ENCODE measurements around the gene NTM.
"Not testable (repeated sequence)": the region's sequence is repeated elsewhere in the genome, so short reads cannot be mapped to it uniquely, and the experiment has no call there.

The NTM gene

DNA sequence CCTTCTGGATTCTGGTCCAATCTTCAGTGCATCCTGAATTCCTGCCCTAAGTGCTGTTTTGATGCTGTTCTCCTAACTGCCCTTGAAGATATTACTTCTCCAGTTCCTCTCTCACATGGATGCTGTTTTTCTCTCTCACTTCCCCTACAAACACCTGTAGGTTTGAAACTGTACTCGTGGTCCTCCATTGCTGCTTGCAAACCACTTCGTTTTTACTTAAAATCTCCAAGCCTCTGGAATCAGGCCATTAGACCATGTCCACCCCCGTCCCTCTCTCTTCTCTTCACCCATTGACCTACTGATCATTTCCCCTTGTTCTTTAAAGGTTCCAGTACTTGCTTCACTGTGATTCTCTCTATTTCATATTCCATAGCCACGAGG is 988.1 kb downstream of the NTM start:
- DNase-seq (ENCODE audit: low read depth in 1 of 2, low spot score in 1 of 2), result no peak

DNA sequence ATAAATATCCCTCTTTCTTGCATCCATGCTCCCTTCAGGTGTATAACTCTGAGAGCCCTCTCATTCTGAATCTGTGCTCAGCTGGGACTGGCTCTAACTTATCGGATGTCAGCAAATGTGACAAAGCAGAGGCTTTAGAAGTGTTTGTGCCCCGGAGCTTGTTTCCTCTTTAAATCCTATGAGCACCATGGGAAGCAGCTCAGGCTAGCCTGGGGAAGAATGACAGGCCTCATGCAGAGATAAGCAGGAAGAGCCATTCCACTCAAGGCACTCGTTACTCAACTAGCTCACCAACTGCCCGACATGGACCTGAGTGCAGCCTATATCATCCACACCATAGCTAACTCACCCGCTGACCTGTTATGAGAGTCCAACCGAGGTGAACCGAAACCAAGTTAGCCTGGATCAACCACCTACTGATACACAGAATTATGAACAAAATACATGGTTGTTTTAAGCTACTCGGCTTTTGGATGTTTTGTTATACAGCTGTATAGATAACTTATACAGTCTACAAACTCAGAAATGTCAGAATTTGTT is 990.7 kb downstream of the NTM start:
- no peak for DNase-seq (ENCODE audit: low read depth in 1 of 2, low spot score in 1 of 2)

DNA sequence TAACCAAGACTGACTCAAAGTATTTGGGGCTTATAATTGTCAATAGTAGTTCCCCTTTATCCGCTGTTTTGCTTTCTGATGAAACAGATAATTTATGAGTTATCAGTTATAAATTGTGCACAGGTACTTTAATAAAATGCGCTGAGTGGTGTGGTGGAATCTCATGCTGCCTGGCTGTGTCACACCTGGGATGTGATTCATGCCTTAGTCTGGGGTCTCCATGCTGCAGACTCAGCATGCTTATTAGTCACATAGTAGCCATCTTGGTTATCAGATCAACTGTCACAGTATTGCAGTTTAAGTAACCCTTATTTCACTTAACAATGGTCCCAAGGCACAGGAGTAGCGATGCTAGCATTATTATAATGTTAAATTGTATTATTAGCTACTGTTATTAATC is 995.2 kb downstream of the NTM start:
- no peak for DNase-seq (ENCODE audit: low read depth in 1 of 2, low spot score in 1 of 2)

DNA sequence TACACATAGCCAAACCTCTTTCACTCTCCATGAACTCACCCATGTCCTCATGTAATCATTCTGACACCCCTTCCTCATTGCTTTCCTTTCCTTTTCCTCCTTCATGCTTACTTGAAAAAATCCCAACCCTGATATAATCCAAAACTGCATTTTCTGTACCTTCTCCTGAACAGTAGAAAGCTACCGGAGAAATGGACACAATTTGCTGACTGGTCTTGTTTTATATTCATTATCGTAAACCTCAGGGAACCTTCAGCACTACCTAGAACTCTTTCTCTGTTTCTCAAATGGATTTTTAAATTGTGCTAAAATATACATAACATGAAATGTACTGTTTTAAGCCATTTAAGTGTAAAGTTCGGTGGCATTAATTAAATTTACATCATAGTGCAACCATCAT is 996.9 kb downstream of the NTM start:
- DNase-seq (ENCODE audit: low read depth in 1 of 2, low spot score in 1 of 2), result no peak

DNA sequence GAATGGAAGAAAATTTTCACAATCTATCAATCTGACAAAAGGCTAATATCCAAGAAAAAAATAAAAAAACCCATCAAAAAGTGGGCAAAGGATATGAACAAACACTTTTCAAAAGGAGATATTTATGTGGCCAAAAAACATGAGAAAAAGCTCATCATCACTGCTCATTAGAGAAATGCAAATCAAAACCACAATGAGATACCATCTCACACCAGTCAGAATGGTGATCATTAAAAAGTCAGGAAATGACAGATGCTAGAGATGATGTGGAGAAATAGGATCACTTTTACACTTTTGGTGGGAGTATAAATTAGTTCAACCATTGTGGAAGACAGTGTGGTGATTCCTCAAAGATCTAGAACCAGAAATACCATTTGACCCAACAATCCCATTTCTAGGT is 999.7 kb downstream of the NTM start:
- DNase-seq (ENCODE audit: low read depth in 1 of 2, low spot score in 1 of 2), result not testable (repeated sequence)

DNA sequence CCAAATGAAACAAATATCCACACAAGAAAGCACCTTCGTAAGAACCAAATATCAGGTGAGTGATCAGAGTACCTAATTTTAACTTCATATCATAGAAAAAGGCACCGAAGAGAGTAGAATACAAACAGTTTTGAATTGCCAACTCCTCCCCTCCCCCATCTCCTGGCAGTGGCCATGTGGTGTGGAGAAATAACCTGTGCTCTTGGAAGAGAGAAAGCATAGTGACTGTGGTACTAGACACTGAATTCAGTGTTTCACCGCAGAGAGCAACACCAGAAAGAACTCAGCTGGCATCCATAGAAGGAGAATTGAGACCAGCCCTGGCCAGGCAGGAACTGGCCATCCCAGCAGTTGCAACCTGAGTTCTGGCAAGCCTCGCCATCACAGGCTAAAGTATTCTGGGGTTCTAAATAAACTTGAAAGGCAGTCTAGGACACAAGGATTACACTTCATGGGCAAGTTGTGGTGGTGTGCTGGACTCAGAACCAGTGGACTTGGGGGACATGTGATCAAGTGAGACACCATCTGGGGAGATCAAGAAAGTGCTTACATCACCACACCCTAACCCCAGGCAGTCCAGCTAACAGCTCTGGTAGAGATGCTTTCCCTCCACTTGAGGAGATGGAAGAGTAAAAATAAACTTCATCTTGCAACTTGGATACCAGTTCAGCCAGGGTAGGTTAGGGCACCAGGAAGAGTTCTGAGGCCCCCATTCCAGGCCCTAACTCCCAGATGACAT is 1003.2 kb downstream of the NTM start:
- no peak for DNase-seq (ENCODE audit: low read depth in 1 of 2, low spot score in 1 of 2)

DNA sequence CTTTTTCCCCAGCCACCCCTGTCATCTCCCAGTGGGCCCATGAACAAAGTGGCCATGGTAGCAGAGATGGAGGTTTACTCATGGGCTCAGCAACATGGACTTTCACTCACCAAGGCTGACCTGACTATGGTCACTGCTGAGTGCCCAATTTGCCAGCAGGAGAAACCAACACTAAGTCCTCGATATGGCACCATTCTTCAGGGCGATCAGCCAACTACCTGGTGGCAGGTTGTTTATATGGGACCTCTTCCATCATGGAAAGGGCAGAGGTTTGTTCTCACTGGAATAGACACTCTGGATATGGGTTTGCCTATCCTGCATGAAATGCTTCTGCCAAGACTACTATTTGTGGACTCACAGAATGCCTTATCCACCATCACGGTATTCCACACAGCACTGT is 1009.1 kb downstream of the NTM start:
- DNase-seq (ENCODE audit: low read depth in 1 of 2, low spot score in 1 of 2), result no peak
